GM06990 (cell line): ENCODE data around the gene LRRFIP2.

Experiments used
- DNase-seq: peaks from one replicate; pipeline ENCODE4 v3.0.0-alpha.2; 2011; ENCODE audit not compliant: insufficient read length; ENCODE audit errors: extremely low read depth
- H3K27me3 ChIP-seq: replicated peaks from 2 replicates; pipeline ENCODE4 v1.6.0; 2011; ENCODE audit warnings: low read length; ENCODE audit not compliant: control insufficient read depth, insufficient read depth
- H3K36me3 ChIP-seq: 2 replicates; pipeline ENCODE4 v1.5.1; 2011; ENCODE audit warnings: low read length; ENCODE audit not compliant: control insufficient read depth, insufficient read depth
- H3K4me3 ChIP-seq: replicated peaks from 2 replicates; pipeline ENCODE4 v1.5.1; 2011; ENCODE audit warnings: low read depth, mild to moderate bottlenecking, control low read depth, low read length
- TF ChIP-seq, protein P1 (sequence below): IDR thresholded peaks from 2 replicates; pipeline ENCODE4 v1.5.1; 2011; ENCODE audit warnings: low read length, control low read depth, mild to moderate bottlenecking, inconsistent platforms; ENCODE audit not compliant: insufficient read depth, poor library complexity, severe bottlenecking

Gene LRRFIP2

DNA sequence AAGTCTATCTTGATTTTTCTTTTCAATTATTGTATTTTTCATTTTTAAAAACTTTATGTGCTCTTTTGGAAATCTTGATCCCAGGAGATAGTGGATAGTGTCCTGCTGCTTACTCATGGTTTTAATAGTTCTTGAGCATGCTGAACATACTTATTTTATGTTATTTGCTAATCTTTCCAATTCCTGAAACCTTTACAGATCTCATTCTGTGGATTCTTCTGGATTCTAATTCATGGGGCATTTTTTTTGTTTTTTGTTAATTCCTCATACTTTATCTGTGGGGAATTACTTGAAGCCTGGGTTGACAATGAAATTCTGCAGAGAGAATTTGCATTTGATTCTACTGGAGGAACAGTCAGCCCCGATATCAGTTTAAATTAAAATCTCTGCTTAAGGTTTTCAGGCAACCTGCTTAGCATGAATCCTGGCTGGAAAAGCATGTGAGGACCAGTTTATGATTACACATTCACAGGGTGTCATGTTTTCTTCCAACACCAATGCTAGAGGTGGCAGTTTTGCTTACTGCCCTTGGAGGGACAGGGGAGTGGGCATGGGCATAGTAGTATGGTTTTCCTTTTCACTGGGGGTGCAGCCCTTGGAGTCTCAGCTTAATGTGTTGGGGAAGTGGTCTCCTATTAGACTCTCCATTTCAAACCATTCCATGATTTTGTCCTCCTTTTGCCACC, 135.1 kb downstream of the LRRFIP2 start:
- no peak for DNase-seq
- Histone ChIP-seq H3K27me3 (no peaks in the 10 kb centered on the region), H3K36me3 (peaks cover 16% of the 10 kb centered on the region), H3K4me3 (no peak overlapping the region)
- TF ChIP-seq, protein P1, sequence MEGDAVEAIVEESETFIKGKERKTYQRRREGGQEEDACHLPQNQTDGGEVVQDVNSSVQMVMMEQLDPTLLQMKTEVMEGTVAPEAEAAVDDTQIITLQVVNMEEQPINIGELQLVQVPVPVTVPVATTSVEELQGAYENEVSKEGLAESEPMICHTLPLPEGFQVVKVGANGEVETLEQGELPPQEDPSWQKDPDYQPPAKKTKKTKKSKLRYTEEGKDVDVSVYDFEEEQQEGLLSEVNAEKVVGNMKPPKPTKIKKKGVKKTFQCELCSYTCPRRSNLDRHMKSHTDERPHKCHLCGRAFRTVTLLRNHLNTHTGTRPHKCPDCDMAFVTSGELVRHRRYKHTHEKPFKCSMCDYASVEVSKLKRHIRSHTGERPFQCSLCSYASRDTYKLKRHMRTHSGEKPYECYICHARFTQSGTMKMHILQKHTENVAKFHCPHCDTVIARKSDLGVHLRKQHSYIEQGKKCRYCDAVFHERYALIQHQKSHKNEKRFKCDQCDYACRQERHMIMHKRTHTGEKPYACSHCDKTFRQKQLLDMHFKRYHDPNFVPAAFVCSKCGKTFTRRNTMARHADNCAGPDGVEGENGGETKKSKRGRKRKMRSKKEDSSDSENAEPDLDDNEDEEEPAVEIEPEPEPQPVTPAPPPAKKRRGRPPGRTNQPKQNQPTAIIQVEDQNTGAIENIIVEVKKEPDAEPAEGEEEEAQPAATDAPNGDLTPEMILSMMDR = no peak

DNA sequence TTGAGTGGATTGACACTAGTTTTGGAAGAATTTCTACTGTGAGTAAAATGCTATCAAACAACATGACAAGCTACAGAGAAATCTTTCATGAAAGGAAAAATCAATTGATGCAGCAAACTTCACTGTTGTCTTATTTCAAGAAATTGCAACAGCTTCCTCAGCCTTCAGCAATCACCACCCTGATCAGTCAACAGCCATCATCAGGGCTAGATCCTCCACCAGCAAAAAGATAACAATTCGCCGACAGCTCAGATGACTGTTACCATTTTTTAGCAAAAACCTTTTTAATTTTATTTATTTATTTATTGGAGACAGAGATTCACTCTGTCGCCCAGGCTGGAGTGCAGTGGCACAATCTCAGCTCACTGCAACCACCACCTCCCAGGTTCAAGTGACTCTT, 137.0 kb downstream of the LRRFIP2 start:
- H3K36me3 ChIP-seq = peaks cover 20% of the 10 kb centered on the region
- TF ChIP-seq, protein P1 = no peak
- DNase-seq = no peak
- H3K27me3 ChIP-seq = no peaks in the 10 kb centered on the region
- H3K4me3 ChIP-seq = no peak overlapping the region

DNA sequence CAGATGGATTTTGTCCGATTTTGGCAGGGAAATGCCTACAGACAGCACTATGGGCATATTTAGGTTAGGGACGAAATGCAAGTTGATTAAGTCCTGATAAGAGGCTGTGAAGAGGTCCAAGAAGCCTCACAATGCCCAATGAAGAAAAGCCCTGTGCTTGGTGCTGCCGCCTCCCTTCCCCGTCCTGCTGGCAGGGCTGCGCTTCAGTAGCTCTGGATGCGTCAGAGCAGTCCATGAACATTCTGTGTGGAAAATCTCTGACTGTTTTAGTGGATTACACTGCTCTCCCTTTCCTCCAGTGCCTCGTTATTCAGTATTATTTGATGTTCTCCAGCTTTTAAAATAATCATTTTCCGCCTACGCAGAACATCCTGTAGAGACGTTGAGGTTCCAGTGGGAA, 141.4 kb downstream of the LRRFIP2 start:
- no peak for DNase-seq
- H3K4me3 ChIP-seq = no peak overlapping the region
- TF ChIP-seq, protein P1 = no peak
- H3K27me3 ChIP-seq = no peaks in the 10 kb centered on the region
- H3K36me3 ChIP-seq = peaks cover 26% of the 10 kb centered on the region

DNA sequence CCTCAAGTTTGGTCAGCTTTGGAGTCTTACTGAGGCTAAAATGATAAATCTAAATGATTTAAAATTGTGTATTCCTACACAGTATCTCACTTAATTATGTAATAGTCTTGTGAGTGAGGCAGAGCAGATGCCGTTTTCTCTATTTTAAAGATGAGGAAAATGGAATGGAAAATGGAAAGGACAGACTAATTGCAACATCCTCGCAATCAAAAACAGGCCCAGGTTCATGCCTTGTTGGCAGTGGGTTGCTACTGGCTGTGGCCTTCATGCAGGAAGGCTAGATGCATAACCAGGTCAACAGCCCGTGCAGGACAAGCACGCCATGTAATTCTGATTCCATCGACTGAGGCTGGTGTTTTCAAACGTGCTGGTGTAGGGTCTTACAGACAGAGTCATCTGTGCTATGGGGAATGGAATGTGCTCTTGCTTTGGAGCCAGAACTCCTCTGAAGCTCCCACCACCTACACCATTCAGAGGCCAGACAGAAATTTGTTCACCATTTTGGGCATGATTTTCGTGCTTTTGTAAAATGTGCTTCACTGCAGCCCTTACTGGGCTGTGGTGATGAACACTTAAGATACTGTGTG, 143.2 kb downstream of the LRRFIP2 start:
- no peaks in the 10 kb centered on the region for H3K27me3 ChIP-seq
- TF ChIP-seq, protein P1 = no peak
- H3K36me3 ChIP-seq = peaks cover 32% of the 10 kb centered on the region
- no peak for DNase-seq
- no peak overlapping the region for H3K4me3 ChIP-seq

DNA sequence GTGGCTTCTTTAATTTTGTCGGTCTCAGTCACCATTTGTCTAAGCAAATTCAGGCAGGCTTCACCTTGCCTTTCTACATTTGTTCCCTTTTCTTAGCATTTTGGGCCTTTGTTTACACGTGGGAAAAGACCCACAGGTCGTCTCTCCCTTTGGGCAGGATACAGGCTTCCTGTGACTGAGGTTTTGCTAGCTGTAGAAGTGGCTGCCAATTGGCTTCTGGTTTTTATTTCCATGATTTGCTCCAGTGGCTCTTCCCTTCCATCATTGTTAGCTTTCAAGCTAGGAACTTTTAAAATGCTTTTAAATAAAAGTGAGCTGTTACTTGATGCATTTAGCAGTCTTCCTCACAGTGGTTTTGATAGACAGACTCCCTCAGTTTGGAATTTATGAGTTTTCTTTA, 143.8 kb downstream of the LRRFIP2 start:
- no peak overlapping the region for H3K4me3 ChIP-seq
- no peaks in the 10 kb centered on the region for H3K27me3 ChIP-seq
- TF ChIP-seq, protein P1 = no peak
- H3K36me3 ChIP-seq = peaks cover 32% of the 10 kb centered on the region
- no peak for DNase-seq
